Hepatocyte (in vitro differentiated cells): ENCODE measurements around the gene TMCC3.

ENCODE experiments used
- CTCF ChIP-seq: fragments of 200-600 bp; sonication (generic); IDR thresholded peaks from 2 replicates; pipeline ENCODE4 v1.5.1; 2016; ENCODE audit warnings: antibody characterized with exemption, mild to moderate bottlenecking; ENCODE audit not compliant: poor library complexity
- EZH2phosphoT487 ChIP-seq: fragments of 200-600 bp; sonication (generic); IDR thresholded peaks from one replicate; pipeline ENCODE4 v1.6.1; 2018; ENCODE audit warnings: antibody characterized with exemption, mild to moderate bottlenecking, low read depth, moderate library complexity; ENCODE audit not compliant: unreplicated experiment, severe bottlenecking

DNA sequence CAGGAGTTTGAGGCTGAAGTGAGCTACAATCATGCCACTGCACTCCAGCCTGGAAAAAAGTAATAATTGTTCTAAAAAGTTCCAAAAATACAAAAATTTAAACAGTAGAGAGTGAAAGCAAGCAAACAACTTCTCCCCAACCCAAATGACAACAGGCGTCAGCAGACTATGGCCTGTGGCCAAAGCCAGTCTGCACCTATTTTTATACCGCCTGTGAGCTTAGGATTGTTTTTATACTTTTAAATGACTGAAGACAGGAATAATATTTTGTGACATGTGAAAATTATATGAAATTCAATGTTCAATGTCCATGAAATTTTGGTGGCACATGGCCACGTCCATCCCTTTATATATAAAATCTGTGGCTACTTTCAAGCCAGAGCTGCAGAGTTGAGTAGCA is 48.2 kb upstream of the TMCC3 start:
- TF ChIP-seq CTCF: no peak
- TF ChIP-seq EZH2phosphoT487: no peak
